DOHH2 (cell line): ENCODE measurements around the gene WBP4.
"Not testable (repeated sequence)": the region's sequence is repeated elsewhere in the genome, so short reads cannot be mapped to it uniquely, and the experiment has no call there.

Experiments used
- CTCF ChIP-seq: fragments of 200-600 bp; sonication (generic); IDR thresholded peaks from one replicate; pipeline ENCODE4 v1.5.1; 2014; ENCODE audit warnings: antibody characterized with exemption, mild to moderate bottlenecking, low read depth, low read length; ENCODE audit not compliant: poor library complexity, severe bottlenecking
- EZH2phosphoT487 ChIP-seq: fragments of 200-600 bp; sonication (generic); IDR thresholded peaks from 2 replicates; pipeline ENCODE4 v1.6.1; 2017; ENCODE audit warnings: borderline replicate concordance, mild to moderate bottlenecking, antibody characterized with exemption, low read length, moderate library complexity, mixed read lengths

DNA sequence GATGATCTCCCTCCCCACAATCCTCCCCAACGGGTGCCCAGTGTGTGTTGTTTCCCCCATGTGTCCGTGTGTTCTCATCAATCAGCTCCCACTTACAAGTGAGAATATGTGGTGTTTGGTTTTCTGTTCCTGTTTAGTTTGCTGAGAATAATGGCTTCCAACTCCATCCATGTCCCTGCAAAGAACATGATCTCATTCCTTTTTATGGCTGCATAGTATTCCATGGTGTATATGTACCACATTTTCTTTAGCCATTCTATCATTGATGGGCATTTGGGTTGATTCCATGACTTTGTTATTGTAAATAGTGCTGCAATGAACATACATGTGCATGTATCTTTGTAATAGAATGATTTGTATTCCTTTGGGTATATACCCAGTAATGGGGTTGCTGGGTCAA is 34.4 kb downstream of the WBP4 start:
- not testable (repeated sequence) for TF ChIP-seq CTCF, EZH2phosphoT487
